ENCODE data around the gene MTMR4.
"Not testable (repeated sequence)": the region's sequence is repeated elsewhere in the genome, so short reads cannot be mapped to it uniquely, and the experiment has no call there.

The MTMR4 gene

DNA sequence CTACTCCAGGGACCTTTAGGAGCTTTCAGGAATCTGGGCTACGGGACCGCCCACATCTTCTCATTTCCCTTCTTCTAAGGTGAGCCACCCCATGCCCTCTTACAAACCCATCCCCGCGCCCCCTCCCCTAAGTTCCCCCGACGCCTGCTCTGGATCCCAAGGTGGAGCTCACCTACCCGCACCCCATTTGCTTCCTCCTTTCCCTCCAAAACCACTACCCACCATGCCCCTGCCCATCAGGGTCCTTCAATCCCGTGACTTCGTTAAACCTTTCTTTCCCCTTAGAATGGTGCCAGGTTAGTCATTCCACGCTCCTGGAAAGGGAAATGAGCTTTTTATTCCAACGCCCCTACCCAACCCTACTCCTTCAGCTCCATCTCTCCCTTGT lies 326 bp upstream of the MTMR4 start:
- Mint-ChIP-seq H3K4me3 (peak overlapping the region; percentile 80), H3K27me3 (ENCODE audit: low read depth) (no peaks in the 10 kb centered on the region), H3K9me3 (no peaks in the 10 kb centered on the region), H3K27ac (peak overlapping the region; percentile 79), H3K4me1 (ENCODE audit: low read depth) (peaks cover 46% of the 10 kb centered on the region), H3K36me3 (ENCODE audit: low read depth) (peaks cover 43% of the 10 kb centered on the region)

DNA sequence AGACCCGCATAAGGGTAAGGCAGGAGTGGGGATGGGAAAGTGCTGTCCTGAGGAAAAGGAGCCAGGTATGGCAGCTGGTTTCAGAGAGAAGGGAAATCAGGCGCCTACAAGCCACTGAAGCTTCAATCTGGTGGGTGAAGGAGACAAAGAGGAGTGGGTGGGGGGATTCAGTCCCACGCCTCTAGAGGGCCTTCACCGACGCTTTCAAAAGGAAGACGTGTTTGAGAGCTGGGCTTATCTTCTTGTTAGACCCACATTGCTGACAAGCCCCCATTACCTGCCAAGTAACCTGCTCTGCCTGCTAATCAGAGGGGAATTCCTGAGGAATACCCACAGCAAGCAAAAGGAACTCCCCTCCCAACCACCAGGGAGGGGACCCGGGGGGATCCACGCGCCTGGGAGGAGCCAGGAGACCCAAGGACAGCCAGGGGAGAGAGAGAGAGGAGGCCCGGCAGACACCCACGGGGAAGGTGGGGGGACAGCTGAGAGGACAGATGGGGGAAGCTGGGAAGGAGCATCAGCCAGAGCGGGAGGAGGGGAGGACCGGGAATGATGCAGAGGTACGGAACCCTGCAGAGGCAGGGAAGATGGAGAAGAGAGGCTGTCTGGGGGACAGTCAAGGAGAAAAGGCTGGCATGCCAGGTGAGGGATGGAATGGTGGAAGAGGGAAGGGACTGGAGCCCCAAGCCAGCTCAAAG lies 1.0 kb downstream of the MTMR4 start:
- Mint-ChIP-seq H3K4me3 (peak overlapping the region; percentile 90), H3K9me3 (no peaks in the 10 kb centered on the region), H3K27me3 (ENCODE audit: low read depth) (no peaks in the 10 kb centered on the region), H3K36me3 (ENCODE audit: low read depth) (peaks cover 47% of the 10 kb centered on the region), H3K4me1 (ENCODE audit: low read depth) (peaks cover 44% of the 10 kb centered on the region), H3K27ac (peak overlapping the region; percentile 72)

DNA sequence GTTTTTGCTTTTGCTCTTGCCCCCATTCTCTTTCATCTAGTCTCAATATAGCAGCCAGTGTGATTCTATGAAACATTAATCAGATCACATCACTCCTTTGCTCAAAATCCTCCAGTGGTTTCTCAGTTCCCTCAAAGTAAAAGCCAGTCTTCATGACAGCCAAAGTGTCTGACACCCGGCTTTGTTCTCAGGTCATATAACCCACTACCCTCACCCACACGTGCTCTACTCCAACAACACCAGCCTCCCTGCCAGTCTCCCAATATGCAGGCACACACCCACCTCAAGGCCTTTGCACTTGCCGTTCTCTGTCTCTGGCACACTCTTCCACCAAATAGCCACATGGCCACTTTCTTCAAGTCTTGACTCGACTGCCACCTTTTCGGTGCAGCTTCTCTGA lies 4.4 kb downstream of the MTMR4 start:
- H3K27me3 Mint-ChIP-seq (ENCODE audit: low read depth), result no peaks in the 10 kb centered on the region

DNA sequence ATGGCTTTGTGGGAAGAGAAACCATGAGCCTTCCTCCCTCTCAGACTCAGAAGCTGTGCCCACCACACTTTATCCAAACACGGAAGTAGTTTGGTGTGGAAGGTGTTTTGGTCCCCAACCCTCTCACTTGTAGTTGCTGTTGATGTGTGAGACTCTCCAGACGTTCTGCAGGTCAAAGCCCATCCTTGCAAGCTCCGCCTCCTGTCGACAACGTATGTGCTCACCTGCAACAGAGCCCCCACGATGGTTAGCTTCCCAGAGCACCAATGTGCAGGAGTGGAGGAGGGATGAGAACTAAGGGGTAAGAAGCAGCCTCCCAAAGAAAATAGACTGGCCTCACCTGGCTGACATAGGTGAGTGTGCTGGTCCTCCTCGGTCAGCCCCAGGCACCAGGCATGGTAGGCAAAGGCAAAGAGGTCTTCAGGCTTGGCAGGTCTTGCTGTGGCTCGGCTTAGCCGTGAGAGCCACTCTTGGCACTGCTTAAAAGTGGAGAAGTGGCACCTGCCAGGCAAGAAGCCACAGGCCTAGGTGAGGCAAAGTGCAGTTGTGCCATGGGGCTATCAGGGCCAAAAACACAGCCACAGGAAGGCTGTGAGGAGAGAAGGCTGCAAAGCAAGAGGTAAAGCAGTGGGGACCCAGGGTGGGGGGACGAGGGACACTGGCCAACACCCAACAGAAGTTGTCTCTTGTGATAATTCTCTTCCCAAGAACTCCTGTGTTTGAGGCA lies 5.9 kb downstream of the MTMR4 start:
- peaks cover 67% of the 10 kb centered on the region for H3K36me3 Mint-ChIP-seq (ENCODE audit: low read depth)
- no peak overlapping the region for H3K27ac Mint-ChIP-seq
- no peak overlapping the region for H3K4me3 Mint-ChIP-seq

More for the DNA sequence above, 4.4 kb downstream of the MTMR4 start:
- Mint-ChIP-seq H3K4me1 (ENCODE audit: low read depth) (peaks cover 29% of the 10 kb centered on the region), H3K27ac (no peak overlapping the region), H3K4me3 (no peak overlapping the region), H3K9me3 (no peaks in the 10 kb centered on the region), H3K36me3 (ENCODE audit: low read depth) (peaks cover 56% of the 10 kb centered on the region)

DNA sequence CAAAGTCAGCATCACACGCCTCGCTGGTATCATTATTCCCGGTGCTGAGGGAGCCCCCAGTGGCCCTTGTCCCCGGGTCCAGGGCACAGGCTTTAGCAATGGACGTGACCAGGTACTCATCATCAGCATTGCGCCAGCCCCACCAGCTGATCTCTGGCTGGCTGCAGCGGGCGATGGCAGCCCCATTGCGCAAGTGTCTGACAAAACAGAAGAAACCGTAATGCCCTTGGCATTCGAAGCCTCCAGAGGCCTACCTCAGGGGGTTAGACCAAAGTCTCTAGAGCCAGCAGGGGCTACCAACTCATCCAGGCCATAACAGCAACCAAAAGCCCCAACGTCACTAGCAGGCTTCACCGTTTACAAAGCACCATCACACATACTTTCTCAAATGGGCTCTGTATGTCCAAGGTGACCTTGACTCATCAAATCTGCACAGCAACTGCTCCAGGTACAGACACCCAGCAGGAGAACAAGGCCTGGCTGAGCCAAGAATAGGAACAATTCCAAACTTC lies 7.3 kb downstream of the MTMR4 start:
- no peaks in the 10 kb centered on the region for H3K27me3 Mint-ChIP-seq (ENCODE audit: low read depth)
- no peak overlapping the region for H3K27ac Mint-ChIP-seq
- H3K4me3 Mint-ChIP-seq, result no peak overlapping the region
- no peaks in the 10 kb centered on the region for H3K9me3 Mint-ChIP-seq
- peaks cover 61% of the 10 kb centered on the region for H3K36me3 Mint-ChIP-seq (ENCODE audit: low read depth)
- H3K4me1 Mint-ChIP-seq (ENCODE audit: low read depth), result peaks cover 20% of the 10 kb centered on the region

More for the DNA sequence above, 5.9 kb downstream of the MTMR4 start:
- Mint-ChIP-seq H3K27me3 (ENCODE audit: low read depth) (no peaks in the 10 kb centered on the region), H3K9me3 (no peaks in the 10 kb centered on the region), H3K4me1 (ENCODE audit: low read depth) (peaks cover 29% of the 10 kb centered on the region)

DNA sequence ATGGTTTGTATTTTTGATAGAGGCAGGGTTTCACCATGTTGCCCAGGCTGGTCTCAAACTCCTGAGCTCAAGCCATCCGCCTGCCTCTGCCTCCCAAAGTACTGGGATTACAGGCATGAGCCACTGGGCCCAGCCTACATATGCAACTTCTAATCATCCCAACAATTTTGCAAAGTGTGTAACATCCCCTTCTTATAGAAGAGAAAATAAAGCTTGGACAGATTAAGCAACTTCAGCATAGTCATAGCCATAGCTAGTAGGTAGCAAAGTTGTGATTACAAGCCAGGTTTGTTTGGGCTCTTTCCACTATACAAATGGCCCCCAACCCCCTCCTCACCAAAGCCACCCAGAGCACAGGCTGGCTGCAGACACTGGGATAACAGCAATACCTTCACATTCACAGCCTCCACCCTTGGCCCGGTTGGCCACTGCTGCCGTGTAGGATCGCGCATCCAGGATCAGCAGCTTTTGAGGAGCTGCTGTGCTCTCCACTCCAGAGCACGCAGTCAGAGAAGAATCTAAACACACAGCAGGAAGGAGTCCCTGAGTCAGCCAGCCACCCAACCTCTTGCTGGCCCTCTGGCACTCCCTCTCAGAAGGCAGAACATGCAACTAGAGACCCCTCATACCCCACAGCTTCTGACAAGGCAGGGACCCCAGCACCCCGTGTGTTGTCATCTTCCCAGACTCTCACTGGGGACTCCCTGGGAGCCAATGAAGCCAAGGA lies 7.9 kb downstream of the MTMR4 start:
- Mint-ChIP-seq H3K4me3 (no peak overlapping the region), H3K27ac (no peak overlapping the region), H3K36me3 (ENCODE audit: low read depth) (peaks cover 56% of the 10 kb centered on the region), H3K4me1 (ENCODE audit: low read depth) (peaks cover 18% of the 10 kb centered on the region), H3K9me3 (no peaks in the 10 kb centered on the region), H3K27me3 (ENCODE audit: low read depth) (no peaks in the 10 kb centered on the region)

DNA sequence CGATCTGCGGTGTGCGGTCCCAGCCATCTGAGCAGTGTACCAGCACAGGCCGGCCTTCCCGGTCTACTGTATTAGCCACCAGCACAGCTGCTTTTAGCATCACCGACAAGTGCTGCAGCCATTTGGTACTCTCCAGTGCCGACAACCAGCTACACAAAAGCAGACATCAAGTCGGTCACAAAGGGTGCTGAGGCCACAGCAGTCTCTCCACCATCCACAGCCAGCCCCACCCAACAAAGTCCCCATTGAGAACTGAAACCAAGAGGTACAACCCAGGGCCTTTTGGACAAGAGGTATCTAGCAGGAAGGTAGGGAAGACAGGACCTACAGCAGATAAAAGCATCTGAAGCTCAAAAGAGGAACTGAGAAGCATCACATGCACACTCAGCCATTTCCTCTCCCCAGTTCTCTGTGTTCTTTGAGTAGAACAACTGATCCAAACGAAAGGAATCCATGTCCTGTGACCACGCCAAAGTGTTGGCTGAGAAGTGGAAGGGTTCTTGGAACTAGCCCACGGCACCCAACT lies 9.5 kb downstream of the MTMR4 start:
- H3K4me3 Mint-ChIP-seq, result no peak overlapping the region
- H3K27ac Mint-ChIP-seq, result peak overlapping the region; percentile 52
- H3K9me3 Mint-ChIP-seq, result no peaks in the 10 kb centered on the region
- H3K4me1 Mint-ChIP-seq (ENCODE audit: low read depth), result peaks cover 11% of the 10 kb centered on the region
- no peaks in the 10 kb centered on the region for H3K27me3 Mint-ChIP-seq (ENCODE audit: low read depth)
- H3K36me3 Mint-ChIP-seq (ENCODE audit: low read depth), result peaks cover 41% of the 10 kb centered on the region

DNA sequence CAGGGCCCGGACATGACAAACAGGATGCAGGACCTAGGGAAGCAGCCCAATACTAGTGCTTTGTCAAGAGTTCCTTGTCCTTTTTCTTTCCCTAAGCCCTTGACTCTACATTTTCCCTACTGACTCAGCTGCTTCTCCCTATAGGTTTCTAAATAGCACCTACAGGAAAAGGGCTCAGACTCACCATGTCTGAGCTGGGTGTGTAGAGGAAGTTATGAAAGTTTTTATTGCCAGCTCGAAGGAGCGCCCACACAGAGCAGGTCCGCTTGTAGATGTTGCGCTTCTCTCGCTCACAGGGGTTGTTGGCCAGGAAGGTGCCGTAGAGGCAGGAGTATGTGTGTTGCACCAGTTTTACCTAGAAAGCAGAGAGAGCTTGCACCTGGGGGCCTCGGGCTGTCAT lies 10.6 kb downstream of the MTMR4 start:
- Mint-ChIP-seq H3K4me1 (ENCODE audit: low read depth) (peaks cover 10% of the 10 kb centered on the region), H3K36me3 (ENCODE audit: low read depth) (peaks cover 39% of the 10 kb centered on the region), H3K9me3 (no peaks in the 10 kb centered on the region), H3K27me3 (ENCODE audit: low read depth) (no peaks in the 10 kb centered on the region), H3K4me3 (no peak overlapping the region), H3K27ac (no peak overlapping the region)

DNA sequence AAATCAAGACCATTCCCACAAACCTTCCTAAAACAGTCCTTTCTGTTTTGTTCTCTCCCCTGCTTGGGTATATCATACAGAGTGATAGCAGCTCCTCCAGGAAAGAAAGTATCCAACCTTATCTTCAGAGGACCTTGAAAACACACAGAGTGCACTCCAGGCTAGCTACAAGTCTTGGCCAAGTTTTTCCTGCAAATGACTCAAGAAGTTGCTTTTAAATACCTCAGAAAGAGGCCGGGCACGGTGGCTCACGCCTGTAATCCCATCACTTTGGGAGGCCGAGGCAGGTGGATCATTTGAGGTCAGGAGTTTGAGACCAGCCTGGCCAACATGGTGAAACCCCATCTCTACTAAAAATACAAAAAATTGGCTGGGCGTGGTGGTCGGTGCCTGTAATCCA lies 11.3 kb downstream of the MTMR4 start:
- Mint-ChIP-seq H3K36me3 (ENCODE audit: low read depth) (peaks cover 41% of the 10 kb centered on the region), H3K4me1 (ENCODE audit: low read depth) (peaks cover 15% of the 10 kb centered on the region)
- not testable (repeated sequence) for H3K9me3 Mint-ChIP-seq; H3K27ac Mint-ChIP-seq; H3K4me3 Mint-ChIP-seq; H3K27me3 Mint-ChIP-seq (ENCODE audit: low read depth)

DNA sequence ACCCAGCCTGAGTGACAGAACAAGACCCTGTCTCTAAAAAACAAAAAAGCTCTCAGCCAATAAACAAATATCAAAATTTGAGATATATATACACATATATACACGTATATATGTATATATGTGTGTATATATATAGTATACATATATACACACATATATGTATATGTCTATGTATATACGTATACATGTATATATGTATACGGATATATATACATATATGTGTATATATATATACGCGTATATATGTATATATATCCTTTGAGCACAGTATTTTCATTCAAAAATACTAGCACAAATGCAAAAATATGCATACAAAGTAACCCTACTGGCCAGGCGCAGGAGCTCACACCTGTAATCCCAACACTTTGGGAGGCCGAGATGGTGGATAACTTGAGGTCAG lies 13.0 kb downstream of the MTMR4 start:
- peaks cover 40% of the 10 kb centered on the region for H3K36me3 Mint-ChIP-seq (ENCODE audit: low read depth)
- no peak overlapping the region for H3K27ac Mint-ChIP-seq
- peaks cover 15% of the 10 kb centered on the region for H3K4me1 Mint-ChIP-seq (ENCODE audit: low read depth)
- H3K27me3 Mint-ChIP-seq (ENCODE audit: low read depth), result no peaks in the 10 kb centered on the region
- H3K4me3 Mint-ChIP-seq, result no peak overlapping the region
- no peaks in the 10 kb centered on the region for H3K9me3 Mint-ChIP-seq

DNA sequence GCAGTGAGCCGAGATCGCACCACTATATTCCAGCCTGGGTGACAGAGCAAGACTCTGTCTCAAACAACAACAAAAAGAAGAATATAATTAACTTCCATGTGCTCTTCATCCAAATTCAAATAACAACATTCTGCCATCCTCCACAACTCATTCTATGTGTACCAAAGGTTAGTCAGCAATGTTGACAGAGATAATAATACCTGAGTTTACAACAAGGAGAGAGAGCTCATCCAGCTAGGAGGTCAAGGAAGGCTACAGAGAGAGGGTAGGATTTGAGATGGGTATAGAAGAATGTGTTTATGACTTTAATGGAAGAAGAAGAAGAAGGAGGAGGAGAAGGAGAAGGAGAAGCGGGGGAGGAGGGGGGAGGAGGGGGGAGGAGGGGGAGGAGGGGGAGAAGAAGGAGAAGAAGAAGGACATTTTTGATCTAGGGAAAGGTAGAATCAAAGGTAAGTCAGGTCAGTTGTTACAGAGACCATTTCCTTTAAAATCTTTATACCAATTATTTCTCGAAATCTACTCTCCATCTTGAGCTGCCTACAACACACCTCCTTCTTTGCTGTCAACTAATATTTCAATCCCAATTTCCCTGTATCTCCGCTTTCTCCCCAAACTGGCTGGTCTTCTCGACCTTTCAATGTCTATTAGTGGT lies 16.1 kb downstream of the MTMR4 start:
- Mint-ChIP-seq H3K27me3 (ENCODE audit: low read depth) (no peaks in the 10 kb centered on the region), H3K4me3 (no peak overlapping the region), H3K27ac (no peak overlapping the region), H3K9me3 (no peaks in the 10 kb centered on the region), H3K36me3 (ENCODE audit: low read depth) (peaks cover 40% of the 10 kb centered on the region), H3K4me1 (ENCODE audit: low read depth) (peaks cover 9% of the 10 kb centered on the region)

DNA sequence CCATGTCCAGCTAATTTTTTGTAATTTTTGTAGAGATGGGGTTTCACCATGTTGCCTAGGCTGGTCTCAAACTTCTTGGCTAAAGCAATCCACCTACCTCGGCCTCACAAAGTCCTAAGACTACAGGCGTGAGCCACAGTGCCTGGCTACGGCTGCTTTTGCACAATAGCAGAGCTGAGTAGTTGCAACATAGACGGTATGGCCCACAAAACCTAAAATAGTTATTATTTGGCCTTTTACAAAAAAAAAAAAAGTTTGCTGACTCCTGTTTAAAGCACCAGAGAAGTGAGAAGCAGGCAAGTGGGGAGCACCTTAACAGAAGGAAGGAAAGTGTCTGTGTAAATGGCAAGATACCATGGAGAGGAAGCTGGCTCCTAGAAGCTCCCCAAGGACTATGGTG lies 20.9 kb downstream of the MTMR4 start:
- Mint-ChIP-seq H3K4me1 (ENCODE audit: low read depth) (peaks cover 12% of the 10 kb centered on the region), H3K36me3 (ENCODE audit: low read depth) (peaks cover 61% of the 10 kb centered on the region), H3K27ac (no peak overlapping the region)

DNA sequence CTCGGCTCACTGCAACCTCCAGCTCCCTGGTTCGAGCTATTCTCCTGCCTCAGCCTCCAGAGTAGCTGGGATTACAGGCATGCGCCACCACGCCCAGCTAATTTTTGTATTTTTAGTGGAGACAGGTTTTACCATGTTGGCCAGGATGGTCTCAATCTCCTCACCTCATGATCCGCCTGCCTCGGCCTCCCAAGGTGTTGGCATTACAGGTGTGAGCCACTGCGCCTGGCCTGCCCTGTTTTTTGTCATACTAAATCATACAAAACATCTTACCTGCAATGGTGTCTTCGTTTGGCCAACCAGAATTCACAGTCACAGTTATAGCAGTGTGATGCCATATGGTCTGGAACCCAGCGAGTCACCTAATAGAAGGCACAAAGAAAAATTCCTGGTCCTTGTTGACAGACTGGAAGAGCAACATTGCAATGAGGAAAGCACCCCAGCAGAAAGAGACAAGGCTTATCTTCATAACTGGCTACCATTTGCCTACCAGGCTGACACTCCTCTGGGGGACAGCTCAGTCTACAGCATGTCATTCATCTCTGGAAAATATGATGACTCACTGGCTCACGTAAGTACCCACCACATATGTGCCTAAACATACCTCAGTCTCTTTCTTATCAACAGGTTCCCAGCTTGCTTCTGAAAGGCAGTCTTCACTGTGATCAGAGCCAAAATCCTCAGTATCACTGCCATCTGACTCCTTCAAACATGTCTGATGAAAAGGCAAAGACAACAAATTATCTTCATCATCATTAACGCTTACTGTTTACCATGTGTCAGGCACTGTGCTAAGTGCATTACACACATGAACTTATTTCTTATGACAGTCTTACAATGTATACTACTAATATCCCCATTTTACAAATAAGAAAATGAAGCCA lies 22.0 kb downstream of the MTMR4 start:
- no peaks in the 10 kb centered on the region for H3K9me3 Mint-ChIP-seq
- H3K36me3 Mint-ChIP-seq (ENCODE audit: low read depth), result peaks cover 54% of the 10 kb centered on the region
- no peaks in the 10 kb centered on the region for H3K27me3 Mint-ChIP-seq (ENCODE audit: low read depth)
- peaks cover 10% of the 10 kb centered on the region for H3K4me1 Mint-ChIP-seq (ENCODE audit: low read depth)
- H3K27ac Mint-ChIP-seq, result no peak overlapping the region
- no peak overlapping the region for H3K4me3 Mint-ChIP-seq

More for the DNA sequence above, 20.9 kb downstream of the MTMR4 start:
- Mint-ChIP-seq H3K9me3 (no peaks in the 10 kb centered on the region), H3K4me3 (no peak overlapping the region), H3K27me3 (ENCODE audit: low read depth) (no peaks in the 10 kb centered on the region)

Measured in T-helper 1 cell treated with Interleukin-12 subunit alpha and Interleukin-12 subunit beta and Interleukin-4 antibody, amounts not matched to agents 30 μg/mL and 1 μg/mL, for 36 hours (primary cell).